ENCODE results near the gene FILIP1L. TPM values are rescaled to one million over a fixed set of nuclear protein-coding genes. Genes with fewer than 3 reads are reported as not detected.

The FILIP1L gene
- total and polyA plus RNA-seq, 2 of the 8 experiments (the other 6 are each of a cell fraction or from before 2014, with no cell fraction given): 0.06 to 0.09 TPM

DNA sequence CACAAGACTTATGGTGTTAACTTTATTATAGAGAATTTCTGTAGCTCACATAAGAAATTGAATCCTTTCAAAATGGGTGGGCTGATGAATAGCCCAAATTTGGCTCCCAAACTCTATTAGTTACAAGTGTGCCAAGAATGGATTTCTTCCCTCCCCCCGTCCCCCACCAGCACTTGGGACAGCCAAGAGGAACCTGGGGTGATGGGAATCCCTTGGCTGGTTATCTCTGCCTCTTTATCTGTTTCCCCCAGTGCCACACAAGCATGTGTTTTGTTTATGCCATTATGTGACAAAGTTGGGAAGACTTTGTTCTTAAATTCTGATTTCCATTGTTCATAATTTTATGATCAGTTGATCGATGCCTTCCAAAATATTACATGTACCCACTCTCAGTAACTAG, 268.3 kb downstream of the FILIP1L start:
- peaks cover 0 to 2% of the 10 kb centered on the region in 2 experiments for H4K20me1 ChIP-seq (replicated peaks in 1 of 2; ENCODE audit: control insufficient read depth in 1 of 2, insufficient read depth in 2 of 2, low read length in 2 of 2)
- H2BK15ac ChIP-seq (ENCODE audit: low read length): no peak overlapping the region
- H3K79me1 ChIP-seq (ENCODE audit: low read depth, low read length): peaks cover 6% of the 10 kb centered on the region
- FAIRE-seq (peak; percentile 36), DNase-seq (ENCODE audit: low read depth in 1 of 2, low spot score in 2 of 2) (no peak)
- peaks cover 0 to 7% (median 2%) of the 10 kb centered on the region in 4 experiments; a peak in 3 of 7 replicates for H3K4me1 ChIP-seq (replicated peaks in 1 of 4; ENCODE audit: control insufficient read depth in 3 of 4, insufficient read depth in 4 of 4, low read length in 3 of 4)
- H2AK5ac ChIP-seq (ENCODE audit: low read depth, low read length): no peak overlapping the region
- no peak overlapping the region for H2BK20ac ChIP-seq (ENCODE audit: low read length)
- CTCF ChIA-PET (ENCODE audit: partially characterized antibody): interaction anchor here (0.7 to 1.7 kb wide), 3 partner anchors 13 to 408 kb away, joined by 3 to 5 read pairs (median 4); no protein-coding TSS in a partner anchor
- H2BK120ac ChIP-seq (replicated peaks; ENCODE audit: low read depth, low read length): no peak overlapping the region
- no peaks in the 10 kb centered on the region for H3K27me3 ChIP-seq (replicated peaks in 1 of 4; ENCODE audit: control insufficient read depth in 3 of 4, extremely low read depth in 1 of 4, insufficient read depth in 3 of 4, low read length in 3 of 4)
- no peak overlapping the region for H2AFZ ChIP-seq (ENCODE audit: low read length)
- TF ChIP-seq POLR2AphosphoS5 (IDR thresholded peaks at IDR 0.05; ENCODE audit: low read depth, low read length): no peak
- no peak for TF ChIP-seq NANOG (IDR thresholded peaks at IDR 0.05; ENCODE audit: insufficient read depth, low read depth, low read length, poor library complexity, severe bottlenecking)
- H3K56ac ChIP-seq (replicated peaks; ENCODE audit: insufficient read length, low read depth, low read length): no peak overlapping the region
- no peak overlapping the region for H3K27ac ChIP-seq (ENCODE audit: low read depth, low read length)
- H4K5ac ChIP-seq (ENCODE audit: insufficient read length, low read depth, low read length): no peak overlapping the region
- H3K9me3 ChIP-seq (ENCODE audit: insufficient read depth in 2 of 2, low read depth in 1 of 2, low read length in 1 of 2): no peaks in the 10 kb centered on the region
- H3K18ac ChIP-seq (ENCODE audit: extremely low read depth, low read length): no peak overlapping the region
- H3K4me2 ChIP-seq (ENCODE audit: insufficient read depth in 1 of 2, low read depth in 2 of 2, low read length in 2 of 2): no peak overlapping the region
- no peak overlapping the region for H4K91ac ChIP-seq (replicated peaks; ENCODE audit: insufficient read length, low read length)
- H3K79me2 ChIP-seq (ENCODE audit: control insufficient read depth in 1 of 2, insufficient read depth in 2 of 2, low read length in 2 of 2): peaks cover 0 to 30% of the 10 kb centered on the region in 2 experiments; a peak in 2 of 4 replicates
- whole genome bisulfite sequencing, 2 experiments (ENCODE audit: extremely low coverage in 1 of 2, insufficient coverage in 1 of 2, insufficient read length in 1 of 2, insufficient replicate concordance in 2 of 2, low coverage in 1 of 2, low lambda C conversion rate in 2 of 2, missing lambda C conversion rate in 1 of 2): 90% methylated on average over 2 of the region's 2 CpGs; no CpG with 5 or more reads in 1 of the 2 experiments
- H3K36me3 ChIP-seq (ENCODE audit: control insufficient read depth in 2 of 4, insufficient read depth in 4 of 4, low read length in 3 of 4): no peaks in the 10 kb centered on the region
- H4K8ac ChIP-seq (ENCODE audit: extremely low read depth, insufficient read depth, low read length): no peak overlapping the region
- no peak overlapping the region for H2BK5ac ChIP-seq (ENCODE audit: low read depth, low read length)
- H3K9ac ChIP-seq (replicated peaks in 1 of 4; ENCODE audit: extremely low read depth in 1 of 4, low read depth in 3 of 4, low read length in 3 of 4): no peak overlapping the region
- no peak overlapping the region for H3K4me3 ChIP-seq (ENCODE audit: extremely low read depth in 1 of 4, insufficient read depth in 2 of 4, low read depth in 3 of 4, low read length in 4 of 4)
- POLR2A ChIA-PET (ENCODE audit: partially characterized antibody): interaction anchor here (0.6 kb wide), 1 partner anchor 176 kb away, joined by 3 read pairs; no protein-coding TSS in a partner anchor
- no peak overlapping the region for H3K23ac ChIP-seq (ENCODE audit: insufficient read length)
- no peaks in the 10 kb centered on the region for H3K23me2 ChIP-seq (ENCODE audit: low read depth, low read length)
- H3K4ac ChIP-seq (replicated peaks; ENCODE audit: insufficient read length, low read depth, low read length): no peak overlapping the region
- H2BK12ac ChIP-seq (ENCODE audit: low read depth, low read length): no peak overlapping the region
- no peak overlapping the region for H3K14ac ChIP-seq (ENCODE audit: insufficient read length)

Data from H1 (cell line).